ENCODE results near the gene ACBD5.
A peak's percentile ranks its signal among the peaks of the same experiment; 100 is the strongest.
"Not testable (repeated sequence)": the region's sequence is repeated elsewhere in the genome, so short reads cannot be mapped to it uniquely, and the experiment has no call there.

ACBD5 gene

DNA sequence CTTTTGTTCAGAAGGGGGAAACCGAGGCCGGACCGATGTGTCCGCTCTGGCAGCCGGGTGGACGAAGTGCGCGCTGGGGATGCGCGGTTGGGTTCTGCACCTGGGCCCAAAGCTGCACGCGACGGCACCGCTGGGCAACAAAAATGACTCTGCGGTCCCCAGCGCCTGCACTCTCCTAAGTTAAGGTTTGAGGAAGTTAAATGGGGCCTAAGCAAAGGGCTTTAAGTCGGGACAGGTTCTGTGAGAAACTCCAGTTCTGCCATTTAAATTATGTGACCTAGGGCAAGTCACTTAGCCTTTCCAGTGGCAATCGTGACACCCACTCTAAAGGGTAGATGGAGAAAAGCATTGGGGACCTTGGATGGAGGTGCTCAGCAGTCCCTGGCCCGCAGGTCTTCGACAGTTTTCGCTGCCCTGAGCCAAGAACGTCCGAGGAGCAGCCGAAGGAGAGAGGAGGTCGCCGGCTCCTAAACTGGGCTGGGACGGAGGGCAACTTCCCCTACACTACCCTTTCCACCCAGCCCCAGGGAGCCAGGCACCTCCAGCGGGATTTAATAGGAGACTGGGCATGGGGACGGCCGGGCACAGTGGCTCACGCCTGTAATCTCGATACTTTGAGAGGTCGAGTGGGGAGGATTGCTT lies 534 bp upstream of the ACBD5 start:
- DNase-seq (ENCODE audit: low spot score), result peak; percentile 89

GRCh38 chr10:27237531-27237930 lies 3.1 kb downstream of the ACBD5 start:
- DNase-seq (ENCODE audit: low spot score), result not testable (repeated sequence)

DNA sequence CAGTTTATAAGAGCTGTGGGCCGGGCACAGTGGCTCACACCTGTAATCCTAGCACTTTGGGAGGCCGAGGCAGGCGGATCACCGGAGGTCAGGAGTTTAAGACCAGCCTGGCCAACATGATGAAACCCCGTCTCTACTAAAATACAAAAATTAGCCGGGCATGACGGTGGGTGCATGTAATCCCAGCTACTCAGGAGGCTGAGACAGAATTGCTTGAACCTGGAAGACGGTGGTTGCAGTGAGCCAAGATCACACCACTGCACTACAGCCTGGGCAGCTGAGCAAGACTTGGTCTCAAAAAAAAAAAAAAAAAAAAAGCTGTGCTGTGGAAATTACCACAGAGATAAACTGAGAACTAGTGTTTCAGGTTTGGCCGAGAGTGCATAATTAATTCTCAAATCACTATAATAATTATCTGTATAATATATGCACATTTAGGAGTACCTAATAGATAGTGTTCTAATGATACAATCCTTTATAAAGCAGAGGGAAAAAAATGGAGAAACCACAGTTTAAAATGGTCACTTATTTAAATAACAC lies 3.9 kb downstream of the ACBD5 start:
- DNase-seq (ENCODE audit: low spot score), result not testable (repeated sequence)

DNA sequence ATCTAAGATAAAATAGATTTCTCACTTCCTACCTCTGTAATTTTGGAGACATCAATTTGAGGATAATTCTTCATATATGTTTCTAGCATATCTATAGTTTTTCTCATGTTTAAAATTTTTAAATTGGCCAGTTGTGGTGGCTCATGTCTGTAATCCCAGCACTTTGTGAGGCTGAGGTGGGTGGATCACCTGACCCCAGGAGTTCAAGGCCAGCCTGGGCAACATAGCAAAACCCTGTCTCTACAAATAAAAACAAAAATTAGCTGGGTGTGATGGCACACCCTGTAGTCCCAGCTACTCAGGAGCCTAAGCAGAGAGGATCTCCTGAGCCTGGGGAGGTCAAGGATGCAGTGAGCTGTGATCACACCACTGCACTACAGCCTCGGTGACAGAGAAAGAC lies 4.9 kb downstream of the ACBD5 start:
- no peak for DNase-seq (ENCODE audit: low spot score)

DNA sequence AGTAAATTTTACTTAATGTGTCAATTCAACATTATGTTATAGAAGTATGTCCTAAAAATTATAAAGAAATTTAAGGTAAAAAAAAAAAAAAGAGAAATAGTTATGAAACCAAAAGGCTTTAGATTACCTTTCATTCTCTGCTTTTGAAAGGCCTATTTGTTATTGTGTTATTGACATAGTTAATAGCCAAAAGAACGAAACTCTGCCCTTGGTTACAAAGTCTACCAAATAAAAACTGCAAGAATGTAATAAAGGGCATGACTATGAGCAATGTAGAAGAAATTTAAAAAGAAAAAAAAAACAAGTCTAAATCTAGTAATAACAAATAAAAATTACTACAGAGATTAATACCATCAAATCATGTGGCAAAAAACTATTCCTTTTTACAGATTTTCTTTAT lies 10.6 kb downstream of the ACBD5 start:
- DNase-seq (ENCODE audit: low spot score), result no peak

- DNase-seq (ENCODE audit: low spot score), result no peak
These were observed 14.8 kb downstream of the ACBD5 start for GRCh38 chr10:27225642-27226257.

DNA sequence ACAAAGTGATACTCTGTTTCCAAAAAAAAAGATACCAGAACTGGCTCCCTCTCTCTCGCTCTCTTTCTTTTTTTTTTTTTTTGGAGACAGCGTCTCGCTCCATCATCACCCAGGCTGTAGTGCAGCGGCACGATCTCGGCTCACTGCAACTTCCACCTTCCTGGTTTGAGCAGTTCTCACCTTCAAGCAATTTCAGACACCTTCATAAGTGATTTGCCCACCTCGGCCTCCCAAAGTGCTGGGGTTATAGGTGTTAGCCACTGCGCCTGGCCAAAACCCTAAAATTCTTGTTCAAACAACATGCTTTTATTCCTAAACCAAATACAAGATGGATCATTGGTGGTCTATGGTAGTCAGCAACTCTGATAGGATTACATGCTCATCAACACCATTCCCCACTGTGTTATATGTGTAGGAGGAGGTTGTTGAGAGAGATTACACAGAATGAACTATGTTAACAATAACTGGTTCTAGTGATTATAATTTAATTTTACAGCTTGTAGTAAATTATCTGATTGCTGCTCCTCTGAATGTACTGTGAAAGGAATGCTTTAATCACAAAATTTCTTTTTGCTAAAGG lies 15.5 kb downstream of the ACBD5 start:
- DNase-seq (ENCODE audit: low spot score), result no peak

DNA sequence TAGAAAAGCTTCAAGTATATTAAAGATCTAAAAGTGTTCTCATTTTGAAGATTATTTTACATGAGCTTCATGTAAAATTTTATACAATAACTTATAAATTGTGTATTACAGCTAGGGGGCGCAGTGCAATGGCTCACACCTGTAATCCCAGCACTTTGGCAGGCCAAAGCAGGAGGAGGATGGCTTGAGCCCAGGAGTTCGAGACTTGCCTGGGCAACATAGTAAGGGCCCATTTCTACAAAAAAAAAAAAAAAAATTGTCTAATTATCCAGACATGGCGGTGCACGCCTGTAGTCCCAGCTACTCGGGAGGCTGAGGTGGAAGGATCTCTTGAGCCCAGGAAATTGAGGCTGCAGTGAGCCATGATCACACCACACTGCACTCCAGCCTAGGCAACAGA lies 16.6 kb downstream of the ACBD5 start:
- DNase-seq (ENCODE audit: low spot score), result peak; percentile 61

DNA sequence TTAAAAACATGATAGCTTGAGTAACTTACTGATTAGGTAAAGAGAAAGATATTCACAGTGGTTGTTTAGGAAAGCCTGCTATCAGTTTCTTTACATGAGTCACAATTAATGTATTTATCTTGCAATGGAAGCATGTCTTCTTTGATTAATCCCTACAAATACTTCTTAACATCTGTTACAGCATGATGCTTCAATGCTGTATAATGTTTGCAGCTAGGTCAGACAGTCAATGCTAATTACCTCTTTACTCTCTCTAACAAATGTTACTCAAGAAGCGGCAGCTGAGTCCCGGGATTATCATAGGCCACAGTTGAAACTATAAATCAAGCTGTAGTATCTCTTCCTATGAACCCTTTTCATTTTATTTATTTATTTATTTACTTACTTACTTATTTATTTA lies 33.2 kb downstream of the ACBD5 start:
- DNase-seq (ENCODE audit: low spot score), result no peak

- DNase-seq (ENCODE audit: low spot score), result no peak
These were observed 36.8 kb downstream of the ACBD5 start for GRCh38 chr10:27203806-27204205.

GRCh38 chr10:27197980-27198620 lies 42.5 kb downstream of the ACBD5 start:
- DNase-seq (ENCODE audit: low spot score), result no peak

DNA sequence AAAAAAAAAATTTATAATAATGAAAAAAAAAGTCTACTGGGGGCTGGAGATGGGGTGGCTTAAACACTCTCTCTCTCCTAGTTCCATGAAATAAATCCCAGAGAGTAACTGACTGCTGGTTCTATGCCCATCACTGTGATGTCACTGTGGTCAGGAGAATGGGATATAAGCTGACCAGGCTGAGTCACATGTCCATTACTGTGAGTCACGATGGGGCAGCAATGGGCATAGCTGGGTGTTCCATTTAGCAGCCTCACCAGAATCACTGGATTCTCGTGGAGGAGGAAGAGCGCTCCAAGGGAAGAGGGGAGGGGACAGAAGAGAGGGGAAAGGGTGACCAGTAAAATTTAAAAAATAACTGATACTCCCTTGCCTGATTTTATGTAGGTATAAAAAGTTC lies 48.3 kb downstream of the ACBD5 start:
- no peak for DNase-seq (ENCODE audit: low spot score)

GRCh38 chr10:27190508-27190907 lies 50.1 kb downstream of the ACBD5 start:
- no peak for DNase-seq (ENCODE audit: low spot score)

DNA sequence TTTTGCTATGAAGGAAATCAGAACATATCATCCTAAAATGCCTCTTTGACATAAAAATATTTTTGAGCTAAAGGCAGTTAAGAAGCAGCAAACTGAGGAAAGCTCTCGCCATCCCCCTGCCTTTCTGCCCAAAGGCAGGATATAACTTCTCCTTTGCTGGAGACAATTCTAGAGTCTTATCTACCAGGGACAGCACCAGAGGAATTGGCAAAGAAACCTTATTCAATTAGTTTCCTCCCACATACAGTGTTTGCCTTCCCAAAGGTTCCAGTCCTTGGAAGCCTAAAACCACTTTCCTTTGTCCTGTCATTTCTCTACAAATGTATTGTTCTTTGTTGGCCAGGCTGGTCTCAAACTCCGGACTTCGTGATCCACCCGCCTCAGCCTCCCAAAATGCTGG lies 51.7 kb downstream of the ACBD5 start:
- no peak for DNase-seq (ENCODE audit: low spot score)

GRCh38 chr10:27188259-27188658 lies 52.3 kb downstream of the ACBD5 start:
- no peak for DNase-seq (ENCODE audit: low spot score)

GRCh38 chr10:27169849-27170248 lies 70.7 kb downstream of the ACBD5 start:
- DNase-seq (ENCODE audit: low spot score), result no peak

- no peak for DNase-seq (ENCODE audit: low spot score)
These were observed 82.2 kb downstream of the ACBD5 start for GRCh38 chr10:27158421-27158820.

- no peak for DNase-seq (ENCODE audit: low spot score)
These were observed 83.4 kb downstream of the ACBD5 start for GRCh38 chr10:27157150-27157549.

- DNase-seq (ENCODE audit: low spot score), result not testable (repeated sequence)
These were observed 84.0 kb downstream of the ACBD5 start for GRCh38 chr10:27156566-27156965.

DNA sequence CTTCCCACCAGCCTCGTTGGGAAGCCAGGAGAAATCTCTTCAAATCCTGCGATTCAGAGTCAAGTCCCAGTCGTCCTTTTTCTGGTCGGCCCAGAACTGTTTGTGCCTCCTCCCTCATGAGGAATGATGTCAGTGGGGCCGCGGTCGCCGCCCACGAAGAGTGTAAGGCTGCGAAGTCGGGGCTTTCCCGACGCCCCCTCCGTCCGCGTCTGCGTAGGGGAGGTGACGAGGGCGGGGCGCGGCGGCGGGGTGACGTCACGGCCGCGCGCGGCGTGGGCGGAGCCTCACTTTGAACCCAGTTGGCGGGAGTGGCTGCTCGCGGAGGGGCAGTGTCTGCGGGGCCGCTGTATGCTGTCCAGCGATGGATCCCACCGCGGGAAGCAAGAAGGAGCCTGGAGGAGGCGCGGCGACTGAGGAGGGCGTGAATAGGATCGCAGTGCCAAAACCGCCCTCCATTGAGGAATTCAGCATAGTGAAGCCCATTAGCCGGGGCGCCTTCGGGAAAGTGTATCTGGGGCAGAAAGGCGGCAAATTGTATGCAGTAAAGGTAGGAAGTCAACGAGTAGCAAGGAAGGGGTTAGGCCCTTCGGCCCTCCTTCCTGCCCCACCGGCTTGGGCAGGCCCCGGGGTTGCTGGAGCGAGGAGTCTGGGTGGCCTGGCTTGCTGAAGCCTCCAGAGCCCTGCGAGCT lies 85.4 kb downstream of the ACBD5 start, which contains the start of gene MASTL:
MASTL (plus strand) TSS at position 287 of the 689 bp plus-strand sequence; CDS start at position 362, 75 bp downstream.
- DNase-seq (ENCODE audit: low spot score), result peak; percentile 97

GRCh38 chr10:27153845-27154193 lies 86.8 kb downstream of the ACBD5 start:
- DNase-seq (ENCODE audit: low spot score), result no peak

DNA sequence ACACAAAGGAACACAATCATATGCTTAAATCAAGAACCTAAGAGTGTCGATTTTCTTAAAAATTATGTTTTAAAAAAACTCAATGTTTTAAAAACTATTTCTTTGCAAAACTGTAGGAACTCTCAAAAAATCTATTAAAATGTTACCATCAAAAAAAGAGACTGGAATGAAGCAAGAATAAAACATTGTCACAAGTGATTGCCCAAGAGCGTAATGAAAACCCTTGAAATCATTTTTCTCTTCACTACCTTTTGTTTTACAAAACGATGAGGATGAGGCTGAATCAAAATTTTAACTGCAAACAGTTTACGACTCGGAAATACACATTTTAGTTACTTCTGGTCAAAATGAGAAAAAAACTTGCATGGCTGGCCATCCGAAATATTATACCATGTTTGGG lies 87.3 kb downstream of the ACBD5 start:
- no peak for DNase-seq (ENCODE audit: low spot score)
